HG02678 (cell line): ENCODE measurements around the gene KCNQ2.

Source experiments
- ATAC-seq: cut with Tn5 transposase; IDR thresholded peaks from one replicate; pipeline ENCODE4 v1.9.1; 2021; ENCODE audit warnings: mild to moderate bottlenecking, moderate library complexity; ENCODE audit not compliant: unreplicated experiment

Gene KCNQ2

DNA sequence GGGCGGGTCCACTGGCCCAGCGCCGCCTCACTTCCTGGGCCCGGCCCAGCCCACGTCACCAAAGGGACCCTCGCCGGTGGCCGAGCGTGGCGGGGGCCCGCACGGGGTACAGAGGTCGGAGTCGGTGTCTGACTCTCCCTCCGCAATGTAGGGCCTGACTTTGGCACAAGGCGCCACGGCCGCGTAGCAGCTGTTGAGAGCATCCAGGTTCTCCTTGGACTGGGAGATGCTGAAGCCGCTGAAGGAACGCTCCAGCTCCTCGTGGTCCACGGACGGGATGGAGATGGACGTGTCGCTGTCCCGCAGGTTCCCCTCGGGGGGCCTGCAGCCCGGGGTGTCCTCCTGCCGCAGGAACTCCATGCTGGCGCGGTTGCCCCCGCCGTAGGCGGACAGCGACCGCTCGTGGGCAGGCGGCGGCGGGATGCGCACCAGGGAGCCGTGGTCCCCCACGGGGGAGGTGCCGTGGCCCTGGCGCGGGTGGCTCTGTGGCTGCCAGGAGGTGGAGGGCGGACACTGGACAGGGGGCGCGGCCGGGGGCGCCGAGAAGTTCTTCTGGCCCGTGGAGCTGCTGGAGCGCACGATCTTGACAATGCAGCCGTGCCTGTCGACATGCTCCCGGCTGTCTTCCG, 65.7 kb downstream of the KCNQ2 start:
- ATAC-seq: no peak

DNA sequence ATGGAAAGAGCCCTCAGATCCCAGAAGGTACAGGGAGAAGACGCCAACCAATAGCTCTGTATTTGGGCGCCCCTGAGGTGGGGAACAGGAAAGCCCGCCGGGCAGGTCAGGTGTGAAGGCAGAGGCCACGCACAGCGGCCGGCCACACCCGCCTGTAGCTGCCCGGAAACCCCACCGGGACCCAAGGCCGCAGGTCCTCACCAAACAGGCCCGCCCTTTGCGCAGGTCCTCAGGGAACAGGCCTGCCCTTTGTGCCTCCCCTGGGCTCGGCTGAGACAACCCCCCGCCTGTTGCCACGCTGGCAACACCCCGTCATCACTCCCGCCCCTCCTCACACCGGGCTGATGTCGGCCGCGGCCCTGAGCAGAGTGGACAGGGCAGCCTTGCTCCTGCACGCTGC, 66.4 kb downstream of the KCNQ2 start:
- no peak for ATAC-seq

DNA sequence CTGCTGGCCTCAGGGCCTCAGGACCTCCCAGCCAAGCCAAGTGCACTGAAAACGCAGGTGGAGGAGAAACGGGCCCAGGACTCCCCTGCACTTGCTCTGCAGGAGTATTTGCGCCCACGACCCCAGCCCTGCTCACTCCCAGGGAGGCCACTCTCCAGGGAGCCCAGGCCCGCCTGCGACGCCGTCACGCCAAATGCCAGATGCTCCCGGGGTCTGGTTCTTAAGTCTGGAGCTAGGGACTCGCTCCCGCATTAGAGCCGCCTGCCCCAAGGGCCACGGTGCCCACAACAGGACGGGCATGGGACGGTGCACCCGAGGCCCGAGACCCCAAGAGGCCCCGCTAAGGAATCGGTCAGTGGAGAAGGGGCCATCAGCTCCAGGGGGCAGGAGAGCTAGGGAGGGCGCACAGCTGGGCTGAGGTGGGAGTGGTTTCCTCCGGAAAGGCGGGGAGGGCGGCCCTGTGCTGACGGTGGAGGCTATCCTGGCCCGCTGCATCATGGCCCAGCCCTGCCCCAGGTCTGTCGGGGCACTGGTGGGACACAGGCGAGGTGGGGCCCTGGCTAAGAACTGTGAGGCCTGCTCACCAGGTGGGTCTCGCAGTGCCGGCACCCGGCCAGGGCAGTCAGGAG, 67.2 kb downstream of the KCNQ2 start:
- no peak for ATAC-seq

DNA sequence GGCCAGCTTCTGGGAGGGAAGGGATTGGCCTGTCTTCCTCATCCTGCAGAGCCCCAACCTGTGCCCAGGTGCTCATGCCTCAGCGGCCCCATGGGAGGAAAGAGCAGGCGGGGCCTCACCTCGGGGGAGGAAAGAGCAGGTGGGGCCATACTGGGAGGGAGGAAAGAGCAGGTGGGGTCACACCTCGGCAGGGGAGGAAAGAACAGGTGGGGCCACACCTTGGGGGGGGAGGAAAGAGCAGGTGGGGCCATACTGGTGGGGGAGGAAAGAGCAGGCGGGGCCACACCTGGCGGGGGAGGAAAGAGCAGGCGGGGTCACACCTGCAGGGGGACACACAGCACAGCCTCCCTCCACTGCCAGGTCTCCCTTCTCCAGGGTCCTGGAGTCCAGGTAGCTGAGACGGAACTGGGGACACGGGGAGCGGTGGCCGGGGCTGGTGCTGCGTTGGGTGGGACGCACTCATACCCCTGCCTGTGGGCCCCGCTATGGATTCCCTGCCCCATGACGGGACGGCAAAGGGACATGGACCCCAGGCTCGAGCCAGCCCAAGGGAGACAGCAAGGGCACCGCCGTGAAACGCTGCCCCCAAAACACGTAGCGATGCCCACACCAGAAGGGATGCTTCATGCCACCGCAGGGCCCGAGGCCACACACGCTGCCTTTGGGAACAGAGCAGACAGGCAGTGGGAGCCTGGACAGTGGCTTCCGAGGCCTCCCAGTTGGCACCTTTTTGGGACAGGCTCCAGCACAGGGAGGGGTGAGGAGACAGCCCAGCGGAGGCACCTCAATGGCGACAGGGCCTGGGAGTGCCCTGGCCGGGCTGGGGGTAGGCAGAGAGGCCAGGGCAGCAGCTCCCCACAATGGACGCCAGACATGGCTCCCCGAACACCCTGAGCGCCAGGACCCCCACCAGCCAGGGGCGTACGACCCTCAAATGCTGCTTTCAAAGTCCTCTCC, 68.0 kb downstream of the KCNQ2 start:
- no peak for ATAC-seq

DNA sequence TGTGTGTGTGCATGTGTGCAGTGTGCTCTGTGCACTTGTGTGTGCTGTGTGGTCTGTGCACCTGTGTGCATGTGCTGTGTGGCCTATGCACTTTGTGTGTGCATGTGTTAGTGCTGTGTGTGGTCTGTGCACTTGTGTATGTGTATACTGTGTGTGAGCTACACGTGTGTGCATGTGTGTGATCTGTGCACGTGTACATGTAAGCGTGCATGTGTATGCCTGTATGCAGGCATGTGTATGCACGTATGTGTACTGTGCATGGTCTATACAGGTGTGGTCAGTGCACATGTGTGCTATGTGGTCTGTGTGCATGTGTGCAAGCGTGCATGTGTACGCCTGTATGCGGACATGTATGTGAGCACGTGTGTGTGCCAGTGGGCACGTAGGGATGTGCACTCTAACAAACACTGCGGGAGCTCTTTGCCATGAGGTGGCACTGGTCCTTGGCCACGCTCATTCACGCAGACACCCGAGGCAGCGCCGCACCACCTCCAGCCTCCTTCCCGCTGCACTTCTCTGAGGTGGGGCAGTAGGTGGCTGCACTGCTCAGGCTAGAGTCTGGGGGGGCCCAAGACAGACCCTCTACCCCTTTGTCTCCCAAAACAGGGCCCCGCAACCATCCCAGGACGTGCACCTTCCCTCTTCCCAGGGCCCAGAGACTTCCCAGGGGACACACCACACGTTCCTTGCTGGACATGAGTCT, 68.9 kb downstream of the KCNQ2 start:
- no peak for ATAC-seq

DNA sequence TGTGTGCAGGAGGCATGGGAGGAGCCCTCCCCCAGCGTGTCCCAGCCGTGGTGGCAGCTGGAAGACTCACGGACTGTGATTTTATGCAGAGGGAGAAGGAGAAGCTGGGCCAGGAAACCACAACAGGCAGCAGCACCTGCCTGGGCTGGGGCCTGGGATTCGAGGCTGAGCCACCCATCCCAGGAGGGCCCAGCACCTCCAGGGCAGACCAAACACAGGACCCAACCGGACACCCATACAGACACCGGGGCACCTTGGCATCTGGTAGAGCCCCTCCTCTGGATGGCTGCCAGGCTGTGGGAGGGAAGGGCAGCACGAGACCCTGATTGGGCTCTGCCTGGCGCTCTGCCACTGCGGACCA, 69.6 kb downstream of the KCNQ2 start:
- ATAC-seq: no peak

DNA sequence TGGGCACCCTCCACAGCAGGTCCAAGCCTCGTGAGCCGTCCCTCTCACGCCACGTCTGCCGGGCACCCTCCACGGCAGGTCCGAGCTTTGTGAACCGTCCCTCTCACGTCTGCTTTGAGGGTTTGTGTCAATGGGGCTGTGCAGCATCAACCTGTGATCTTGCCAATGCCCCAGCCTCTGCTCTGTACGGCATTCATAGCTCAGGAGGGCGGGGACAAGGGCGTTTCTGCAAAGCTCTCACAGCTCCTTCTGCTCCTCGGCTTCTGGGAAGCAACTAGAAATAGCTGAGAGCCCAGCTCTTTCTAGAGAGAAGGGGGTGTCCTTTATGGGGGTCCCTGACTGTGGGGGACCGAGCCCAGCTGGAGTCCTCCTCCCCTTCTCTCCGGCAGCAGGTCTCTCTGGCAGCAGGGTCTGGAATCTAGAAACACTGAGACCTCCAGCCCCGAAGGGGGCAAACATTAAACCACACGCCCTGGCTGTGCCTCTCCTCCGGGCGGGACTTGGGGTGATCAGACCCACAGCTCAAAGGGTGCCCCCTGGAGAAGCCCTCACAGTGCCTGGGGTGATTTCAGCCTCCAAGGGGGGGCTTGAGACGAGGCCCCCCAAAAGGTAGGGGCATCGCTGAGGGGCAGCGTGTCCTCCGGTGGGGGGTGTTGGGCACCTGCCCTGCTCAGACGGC, 70.1 kb downstream of the KCNQ2 start:
- ATAC-seq: no peak

DNA sequence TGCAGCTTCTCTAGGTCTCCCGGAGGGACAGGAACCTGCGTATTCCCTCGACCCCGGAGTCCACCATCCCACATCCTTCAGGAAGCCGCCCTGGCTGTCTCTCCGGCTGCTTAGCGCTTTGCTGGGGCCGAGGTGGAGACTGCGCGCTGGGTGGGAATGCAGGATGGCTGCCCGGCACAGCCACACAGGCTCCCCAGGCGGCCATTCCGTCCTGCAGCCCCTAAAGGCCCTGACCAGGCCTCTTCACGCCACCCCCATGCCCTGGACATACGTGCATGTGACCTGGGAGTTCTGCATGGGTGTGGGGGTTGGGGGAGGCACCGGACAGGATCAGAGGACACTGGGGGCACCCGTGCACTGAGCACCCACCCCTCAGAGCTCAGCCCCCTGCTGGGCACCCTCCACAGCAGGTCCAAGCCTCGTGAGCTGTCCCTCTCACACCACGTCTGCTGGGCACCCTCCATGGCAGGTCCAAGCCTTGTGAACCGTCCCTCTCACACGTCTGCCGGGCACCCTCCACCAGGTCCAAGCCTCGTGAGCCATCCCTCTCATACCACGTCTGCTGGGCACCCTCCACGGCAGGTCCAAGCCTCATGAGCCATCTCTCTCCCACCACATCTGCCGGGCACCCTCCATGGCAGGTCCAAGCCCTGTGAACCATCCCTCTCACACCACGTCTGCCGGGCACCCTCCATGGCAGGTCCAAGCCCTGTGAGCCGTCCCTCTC, 70.9 kb downstream of the KCNQ2 start:
- ATAC-seq: no peak

DNA sequence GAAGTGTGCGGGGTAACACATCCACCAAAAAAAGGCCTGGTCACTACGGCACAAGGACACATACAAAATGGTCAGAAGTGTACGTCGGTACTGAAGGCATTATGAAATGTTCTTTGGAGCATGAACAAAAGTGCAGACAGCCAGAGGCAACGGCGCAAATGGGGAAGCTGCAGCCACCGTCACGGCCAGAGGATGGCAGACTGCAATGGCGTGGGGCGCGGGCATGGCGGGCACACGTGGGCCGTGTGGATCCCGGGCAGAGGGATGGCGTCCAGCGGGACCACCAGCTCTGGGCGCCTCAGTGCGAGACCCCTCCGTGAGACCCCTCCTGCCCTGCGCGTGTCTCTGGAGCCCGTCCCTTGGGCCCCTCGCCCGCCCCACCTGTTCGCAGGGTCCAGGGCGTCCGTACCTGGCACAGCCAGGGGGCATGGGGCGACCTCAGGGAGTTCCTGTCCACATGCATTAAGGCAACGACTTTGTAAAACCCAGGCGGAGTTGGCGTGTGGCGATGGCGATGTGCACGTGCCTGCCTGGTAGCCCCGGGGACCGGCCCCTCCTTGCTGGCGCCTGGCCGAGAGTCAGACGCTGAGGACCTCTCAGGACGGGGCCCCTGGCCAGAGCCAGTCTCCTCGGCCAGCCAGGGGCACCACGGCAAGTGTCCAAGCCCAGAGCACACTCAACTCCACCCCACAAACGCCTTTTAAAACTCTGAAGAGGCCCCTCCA, 71.8 kb downstream of the KCNQ2 start:
- ATAC-seq: no peak

DNA sequence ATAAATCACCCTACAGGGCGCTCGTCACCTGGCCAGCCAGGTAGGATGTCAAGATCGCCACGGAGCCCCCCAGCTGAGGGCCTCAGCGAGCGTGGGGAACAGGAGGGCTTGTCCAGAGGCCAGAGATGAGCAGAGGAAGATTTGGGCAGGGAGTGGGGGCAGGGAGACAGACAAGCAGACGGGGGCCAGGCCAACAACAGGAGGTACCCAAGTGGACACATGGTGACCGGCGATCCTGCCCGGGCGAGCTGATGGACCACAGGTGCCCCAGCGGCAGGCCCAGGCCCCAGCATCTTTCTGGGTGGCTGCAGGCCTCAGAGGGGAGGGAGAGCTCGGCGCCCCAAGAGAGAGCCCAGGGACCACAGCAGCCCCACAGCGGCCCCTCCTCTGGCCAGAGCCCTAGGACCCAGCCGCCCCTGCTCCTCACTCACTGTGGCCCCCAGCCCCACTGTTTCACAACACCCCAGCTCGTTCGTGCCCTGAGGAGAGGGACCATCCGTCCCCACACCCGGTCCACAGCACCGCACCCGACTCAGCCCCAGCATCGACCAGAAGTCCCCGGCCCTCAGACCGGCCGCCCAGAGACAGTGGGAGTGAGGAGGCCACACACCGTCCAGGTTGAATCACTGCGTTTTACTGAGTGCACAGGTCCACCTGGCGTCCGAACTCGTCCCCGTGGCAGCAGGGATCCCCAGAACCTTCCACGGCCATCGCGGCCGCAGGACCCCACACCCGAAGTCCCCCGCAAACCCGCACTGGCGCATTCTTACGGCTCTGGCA, 72.7 kb downstream of the KCNQ2 start:
- ATAC-seq: no peak

DNA sequence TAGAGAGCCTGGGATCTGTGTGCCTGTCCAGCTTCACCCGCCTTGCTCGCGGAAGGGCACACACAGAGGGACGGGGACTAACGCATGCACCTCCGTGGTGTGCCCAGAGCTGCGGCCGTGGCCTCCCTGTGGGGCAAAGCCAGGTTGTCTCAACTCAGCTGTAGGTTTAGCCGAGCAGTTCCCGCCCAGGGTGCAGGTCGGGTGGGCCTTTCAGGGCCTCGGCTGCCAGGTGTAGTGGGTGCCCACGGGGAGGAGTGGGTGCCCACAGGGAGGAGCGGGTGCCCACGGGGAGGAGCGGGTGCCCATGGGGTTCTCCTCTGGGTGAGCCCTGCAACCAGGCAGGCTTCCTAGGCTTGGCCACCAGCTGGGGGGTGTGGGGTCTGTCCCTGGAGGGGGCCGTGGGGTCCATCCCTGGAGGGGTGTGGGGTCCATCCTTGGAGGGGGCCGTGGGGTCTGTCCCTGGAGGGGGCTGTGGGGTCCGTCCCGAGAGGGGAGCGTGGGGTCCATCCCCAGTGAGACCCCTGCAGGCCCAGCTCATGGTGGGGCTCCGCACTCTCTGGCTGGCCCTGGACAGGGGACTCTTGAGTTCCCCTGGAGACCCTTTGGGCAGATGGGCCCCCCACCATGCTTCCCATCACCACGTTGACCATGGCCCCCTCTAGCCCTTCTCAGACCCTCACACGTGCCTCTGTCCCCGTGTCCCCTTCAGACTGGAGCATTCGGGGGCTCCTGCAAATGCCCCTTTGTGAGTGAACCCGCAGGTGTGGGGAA, 73.5 kb downstream of the KCNQ2 start:
- ATAC-seq: no peak

DNA sequence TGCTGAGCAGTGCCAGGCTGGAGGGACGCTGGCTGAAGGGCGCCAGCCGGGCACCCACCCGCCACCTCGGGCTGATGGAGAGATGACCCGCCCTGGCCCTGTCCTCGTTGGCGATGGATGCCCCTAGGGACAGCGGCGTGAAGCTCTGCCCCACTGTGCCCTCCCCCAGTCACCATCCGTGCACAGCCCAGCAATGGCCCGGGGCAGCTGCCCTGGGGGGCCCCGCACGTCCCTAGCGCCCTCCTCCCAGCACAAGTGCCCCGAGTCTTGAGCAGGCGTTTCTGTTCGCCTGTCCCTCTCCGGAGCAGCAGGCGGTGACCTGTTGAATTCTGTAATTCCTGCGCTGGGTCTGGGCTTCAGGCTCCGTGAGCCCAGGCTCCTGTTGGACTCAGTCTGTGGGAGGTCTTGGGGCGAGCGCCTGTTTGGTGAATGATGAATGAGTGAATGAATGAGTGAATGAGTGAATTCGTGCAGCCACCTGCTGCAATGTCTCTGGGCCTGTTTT, 74.5 kb downstream of the KCNQ2 start:
- no peak for ATAC-seq

DNA sequence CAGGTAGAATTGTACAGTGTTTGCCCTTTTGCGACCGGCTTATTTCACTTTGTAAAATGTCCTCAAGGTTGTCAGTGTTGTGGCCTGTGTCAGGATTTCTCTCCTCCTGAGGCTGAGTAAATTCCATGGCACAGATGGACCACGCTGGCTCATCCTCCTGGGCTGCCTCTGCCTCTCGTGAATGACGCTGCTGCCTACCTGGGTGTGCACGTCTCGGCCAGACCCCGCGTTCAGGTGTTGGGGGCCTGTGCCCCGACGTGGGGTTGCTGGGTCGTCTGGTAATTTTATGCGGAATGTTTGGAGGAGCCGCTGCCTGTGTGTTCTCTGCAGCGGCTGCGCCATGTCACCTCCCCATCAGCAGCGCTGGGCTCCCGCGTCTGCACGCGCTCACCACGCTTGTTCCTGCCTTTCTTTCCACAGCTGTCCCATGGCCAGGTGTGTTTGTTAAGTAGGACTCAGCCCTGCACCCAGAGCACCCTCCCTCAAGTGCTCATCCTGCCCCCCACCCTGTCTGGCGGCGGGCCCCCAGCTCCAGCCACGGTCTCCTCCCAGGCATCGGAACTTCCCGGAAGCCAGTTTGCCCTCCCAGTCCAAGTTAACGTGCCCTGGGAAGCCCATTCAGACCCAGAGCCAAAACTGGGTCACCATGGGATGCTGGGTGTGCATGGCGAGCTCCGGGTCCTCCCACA, 75.2 kb downstream of the KCNQ2 start:
- no peak for ATAC-seq

DNA sequence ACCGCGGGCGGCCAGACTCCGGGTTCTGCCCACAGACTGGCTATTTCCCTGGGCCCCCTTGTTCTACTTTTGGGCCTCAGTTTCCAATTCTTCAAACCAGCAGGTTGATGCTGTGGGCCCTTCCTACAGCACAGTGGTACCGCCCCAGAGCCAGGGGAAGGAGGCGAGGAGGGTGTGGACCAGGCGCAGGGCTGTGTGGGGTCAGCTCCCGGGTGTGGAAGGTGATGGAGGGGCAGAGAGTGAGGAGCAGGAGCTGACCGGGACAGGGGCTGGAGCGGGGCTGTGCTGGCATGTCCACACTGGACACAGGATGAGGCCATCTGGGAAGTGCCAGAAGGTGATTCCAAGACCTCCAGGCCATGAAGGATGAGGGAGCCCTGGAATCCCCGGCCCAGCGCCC, 76.2 kb downstream of the KCNQ2 start:
- no peak for ATAC-seq

DNA sequence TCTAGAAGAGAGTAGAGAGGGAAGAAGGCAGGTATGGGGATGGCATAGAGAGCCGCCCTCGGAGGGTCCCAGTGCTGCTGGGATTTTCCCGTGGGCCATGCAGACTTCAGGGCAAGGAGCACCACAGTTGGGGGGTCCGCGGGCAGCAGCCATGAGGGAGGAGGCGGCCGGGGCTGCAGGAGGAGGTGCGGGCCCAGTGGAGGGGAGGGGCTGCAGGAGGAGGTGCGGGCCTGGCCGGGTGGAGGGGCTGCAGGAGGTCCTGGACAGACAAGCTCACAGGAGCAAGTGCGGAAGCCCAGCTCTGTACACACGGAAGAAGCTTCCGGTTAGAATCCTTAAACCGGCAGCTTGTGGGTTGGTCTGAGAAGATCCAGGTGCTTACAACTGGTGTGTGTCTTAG, 76.7 kb downstream of the KCNQ2 start:
- ATAC-seq: no peak

DNA sequence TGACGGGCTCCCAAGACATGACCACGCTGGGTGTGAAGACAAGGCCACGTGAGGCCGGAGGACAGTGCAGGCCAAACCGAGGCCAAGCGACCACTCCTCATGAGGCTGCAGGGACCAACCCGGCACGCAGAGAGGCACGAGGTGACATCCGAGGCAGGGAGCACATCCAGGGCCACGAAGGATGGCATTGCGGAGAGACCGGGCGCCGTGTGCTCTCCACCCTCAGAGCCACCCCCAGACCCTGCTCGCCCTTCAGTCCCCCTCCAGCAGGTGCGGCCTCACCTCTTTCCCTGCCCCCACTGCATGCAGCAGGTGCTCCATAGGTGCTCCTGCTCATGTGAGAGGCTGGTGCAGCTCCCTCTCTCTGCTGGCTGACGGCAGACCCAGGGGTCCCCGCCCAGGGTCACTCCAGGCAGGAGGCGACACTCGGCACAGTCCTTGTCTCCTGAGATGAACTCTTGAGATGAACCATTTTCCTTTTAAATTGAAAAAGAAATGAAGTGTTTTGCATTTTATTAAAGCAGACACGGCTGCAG, 77.5 kb downstream of the KCNQ2 start:
- no peak for ATAC-seq
